Type B pancreatic cell (in vitro differentiated cells): ENCODE data around the gene CRY1. TPM values are rescaled to one million over a fixed set of nuclear protein-coding genes. Genes with fewer than 3 reads are reported as not detected.
"Not testable (repeated sequence)": the region's sequence is repeated elsewhere in the genome, so short reads cannot be mapped to it uniquely, and the experiment has no call there.

Experiments
- DNase-seq: peaks from one replicate; pipeline ENCODE4 v3.0.0; 2021; ENCODE audit warnings: mixed read lengths; ENCODE audit not compliant: unreplicated experiment; ENCODE audit errors: extremely low spot score
- H3K27ac Mint-ChIP-seq: 2 replicates; pipeline ENCODE4 v1.8.0; 2021; ENCODE audit warnings: mild to moderate bottlenecking, mixed read lengths
- H3K27me3 Mint-ChIP-seq: 2 replicates; pipeline ENCODE4 v1.8.0; 2021; ENCODE audit warnings: mixed read lengths
- H3K36me3 Mint-ChIP-seq: 2 replicates; pipeline ENCODE4 v1.8.0; 2021; ENCODE audit warnings: mixed read lengths
- H3K4me1 Mint-ChIP-seq: one replicate; pipeline ENCODE4 v1.8.0; 2021; ENCODE audit warnings: mixed read lengths; ENCODE audit not compliant: unreplicated experiment
- H3K4me3 Mint-ChIP-seq: 2 replicates; pipeline ENCODE4 v1.8.0; 2021; ENCODE audit warnings: mild to moderate bottlenecking, mixed read lengths
- H3K9me3 Mint-ChIP-seq: 2 replicates; pipeline ENCODE4 v1.8.0; 2021; ENCODE audit warnings: mixed read lengths
- total RNA-seq: library from RNA; stranded (reverse); gene quantifications from 2 replicates; pipeline ENCODE4 v1.2.1, GENCODE V29; 2021; ENCODE audit warnings: low replicate concordance
- TF ChIP-seq, protein P1 (sequence below): fragments of 200-600 bp; sonication (generic); conservative IDR thresholded peaks from 2 replicates; pipeline ENCODE4 v1.5.0; 2021; ENCODE audit warnings: antibody characterized with exemption, mild to moderate bottlenecking

The CRY1 gene
- total RNA-seq, 1 donor from 2014 or later: 23.9 TPM

DNA sequence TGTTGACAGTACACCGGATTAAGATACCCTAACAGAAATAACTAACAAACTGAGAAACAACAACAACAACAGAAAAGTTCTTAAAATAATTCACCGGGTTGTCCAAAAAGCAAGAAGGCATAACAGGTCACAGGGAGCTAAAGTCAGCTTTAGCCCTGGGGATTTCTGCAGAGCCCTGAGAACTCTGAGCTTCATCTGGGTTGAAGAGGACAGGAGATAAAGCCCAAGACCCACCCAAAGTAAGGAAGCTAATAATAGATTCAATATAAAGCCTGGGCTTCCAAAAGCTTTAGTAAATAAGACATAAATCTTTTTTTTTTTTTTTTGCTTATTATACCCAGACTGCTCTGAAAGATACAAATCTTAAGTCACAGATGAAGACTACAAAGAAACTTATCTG lies 62.3 kb downstream of the CRY1 start:
- Mint-ChIP-seq H3K9me3 (no peaks in the 10 kb centered on the region), H3K27ac (no peak overlapping the region), H3K4me1 (peaks cover 20% of the 10 kb centered on the region), H3K4me3 (no peak overlapping the region), H3K36me3 (no peaks in the 10 kb centered on the region), H3K27me3 (no peaks in the 10 kb centered on the region)
- DNase-seq: no peak
- TF ChIP-seq, protein P1, sequence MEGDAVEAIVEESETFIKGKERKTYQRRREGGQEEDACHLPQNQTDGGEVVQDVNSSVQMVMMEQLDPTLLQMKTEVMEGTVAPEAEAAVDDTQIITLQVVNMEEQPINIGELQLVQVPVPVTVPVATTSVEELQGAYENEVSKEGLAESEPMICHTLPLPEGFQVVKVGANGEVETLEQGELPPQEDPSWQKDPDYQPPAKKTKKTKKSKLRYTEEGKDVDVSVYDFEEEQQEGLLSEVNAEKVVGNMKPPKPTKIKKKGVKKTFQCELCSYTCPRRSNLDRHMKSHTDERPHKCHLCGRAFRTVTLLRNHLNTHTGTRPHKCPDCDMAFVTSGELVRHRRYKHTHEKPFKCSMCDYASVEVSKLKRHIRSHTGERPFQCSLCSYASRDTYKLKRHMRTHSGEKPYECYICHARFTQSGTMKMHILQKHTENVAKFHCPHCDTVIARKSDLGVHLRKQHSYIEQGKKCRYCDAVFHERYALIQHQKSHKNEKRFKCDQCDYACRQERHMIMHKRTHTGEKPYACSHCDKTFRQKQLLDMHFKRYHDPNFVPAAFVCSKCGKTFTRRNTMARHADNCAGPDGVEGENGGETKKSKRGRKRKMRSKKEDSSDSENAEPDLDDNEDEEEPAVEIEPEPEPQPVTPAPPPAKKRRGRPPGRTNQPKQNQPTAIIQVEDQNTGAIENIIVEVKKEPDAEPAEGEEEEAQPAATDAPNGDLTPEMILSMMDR: no peak

DNA sequence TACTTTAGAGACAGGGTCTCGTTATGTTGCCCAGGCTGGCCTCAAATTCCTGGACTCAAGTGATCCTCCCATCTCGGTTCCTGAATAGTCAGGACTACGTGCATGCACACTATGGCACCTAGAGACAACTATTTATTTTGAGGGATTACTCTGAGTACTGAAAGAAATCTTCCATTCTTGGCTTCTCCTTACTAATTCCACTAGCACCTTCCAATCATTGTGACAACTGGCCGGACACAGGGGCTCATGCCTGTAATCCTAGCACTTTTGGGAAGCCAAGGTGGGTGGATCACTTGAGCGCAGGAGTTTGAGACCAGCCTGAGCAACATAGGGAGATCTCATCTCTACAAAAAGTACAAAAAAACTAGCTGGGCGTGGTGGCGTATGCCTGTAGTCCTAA lies 64.3 kb downstream of the CRY1 start:
- no peak for DNase-seq
- no peak overlapping the region for H3K4me3 Mint-ChIP-seq
- TF ChIP-seq, protein P1: no peak
- H3K4me1 Mint-ChIP-seq: peaks cover 20% of the 10 kb centered on the region
- peak overlapping the region; percentile 87 for H3K27ac Mint-ChIP-seq
- H3K9me3 Mint-ChIP-seq: no peaks in the 10 kb centered on the region
- H3K27me3 Mint-ChIP-seq: no peaks in the 10 kb centered on the region
- H3K36me3 Mint-ChIP-seq: no peaks in the 10 kb centered on the region

DNA sequence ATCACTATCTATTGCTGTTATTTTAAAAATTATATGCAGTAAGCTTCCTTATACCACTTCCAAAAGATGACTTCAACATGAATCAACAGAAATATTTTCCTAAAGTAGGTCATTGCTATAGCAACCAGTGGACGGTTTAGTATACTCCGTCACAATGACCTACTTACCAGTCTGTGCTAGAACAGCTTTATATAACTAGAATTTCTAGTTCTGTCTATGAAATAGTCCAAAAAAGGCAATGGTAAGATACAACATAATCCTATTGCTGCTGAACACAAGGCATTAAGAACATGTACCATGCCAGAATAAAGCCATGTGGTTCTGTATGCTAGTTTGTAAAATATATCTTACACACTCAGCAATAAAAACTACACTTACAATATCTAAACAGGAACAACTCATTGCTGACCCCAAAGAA lies 65.7 kb downstream of the CRY1 start:
- peaks cover 20% of the 10 kb centered on the region for H3K4me1 Mint-ChIP-seq
- H3K36me3 Mint-ChIP-seq: no peaks in the 10 kb centered on the region
- H3K27ac Mint-ChIP-seq: peak overlapping the region; percentile 99
- H3K4me3 Mint-ChIP-seq: peak overlapping the region; percentile 75
- TF ChIP-seq, protein P1: no peak
- no peak for DNase-seq
- H3K9me3 Mint-ChIP-seq: no peaks in the 10 kb centered on the region
- no peaks in the 10 kb centered on the region for H3K27me3 Mint-ChIP-seq

DNA sequence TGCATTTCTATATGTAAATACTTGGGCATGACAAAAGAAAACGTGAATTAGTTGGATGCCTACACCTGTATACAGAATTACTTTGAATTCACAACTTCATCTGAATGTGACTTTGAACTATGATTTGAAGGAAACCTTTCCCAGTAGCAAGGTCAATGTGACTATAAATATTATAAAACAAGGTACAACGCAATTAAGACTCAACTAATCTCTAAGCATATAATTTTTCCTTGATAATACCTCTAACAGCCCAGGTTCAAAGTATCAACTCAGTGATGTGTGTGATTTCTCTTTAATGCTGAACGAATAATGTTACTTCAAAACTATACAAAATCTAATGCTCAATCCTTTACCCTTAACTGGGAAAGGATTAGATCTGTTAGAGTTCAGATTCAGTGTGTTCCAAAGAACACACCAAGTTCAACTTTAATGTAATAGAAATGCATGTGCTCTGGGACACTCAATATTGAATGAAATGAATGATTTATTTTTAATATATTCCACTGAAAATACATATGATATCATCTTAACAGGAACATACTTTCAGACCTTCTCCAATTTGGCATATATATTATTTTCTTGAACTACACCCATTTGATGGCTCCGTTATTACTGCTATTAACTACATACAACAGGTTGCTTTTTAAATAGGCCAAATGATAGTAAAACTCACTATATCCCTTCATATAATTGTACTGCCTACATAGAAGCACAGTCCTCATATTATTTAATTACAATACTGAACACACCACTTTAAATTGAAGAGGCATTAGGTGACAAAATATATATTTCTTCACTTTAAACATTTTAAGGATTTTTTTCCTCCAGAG lies 66.3 kb downstream of the CRY1 start:
- DNase-seq: no peak
- Mint-ChIP-seq H3K4me1 (peaks cover 20% of the 10 kb centered on the region), H3K9me3 (no peaks in the 10 kb centered on the region), H3K4me3 (peak overlapping the region; percentile 75), H3K27ac (peak overlapping the region; percentile 99), H3K36me3 (no peaks in the 10 kb centered on the region), H3K27me3 (no peaks in the 10 kb centered on the region)
- TF ChIP-seq, protein P1: no peak

DNA sequence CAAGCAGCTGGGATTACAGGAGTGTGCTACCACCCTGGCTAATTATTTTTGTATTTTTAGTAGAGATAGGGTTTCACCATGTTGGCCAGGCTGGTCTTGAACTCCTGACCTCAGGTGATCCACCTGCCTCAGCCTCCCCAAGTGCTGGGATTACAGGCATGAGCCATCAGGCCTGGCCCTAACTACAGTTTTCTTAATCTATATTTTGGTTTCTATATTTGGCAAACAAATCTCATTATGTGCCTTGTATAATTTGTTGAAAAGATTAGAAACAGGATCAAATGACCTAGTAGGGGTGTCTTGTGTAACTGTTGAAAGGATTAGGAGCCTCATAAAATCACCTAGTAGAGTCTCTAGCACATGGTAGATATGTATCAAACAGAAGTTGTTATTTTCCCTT lies 67.0 kb downstream of the CRY1 start:
- H3K4me1 Mint-ChIP-seq: peaks cover 20% of the 10 kb centered on the region
- not testable (repeated sequence) for H3K27me3 Mint-ChIP-seq, H3K4me3 Mint-ChIP-seq, H3K9me3 Mint-ChIP-seq, H3K36me3 Mint-ChIP-seq, DNase-seq
- H3K27ac Mint-ChIP-seq: peak overlapping the region; percentile 99

DNA sequence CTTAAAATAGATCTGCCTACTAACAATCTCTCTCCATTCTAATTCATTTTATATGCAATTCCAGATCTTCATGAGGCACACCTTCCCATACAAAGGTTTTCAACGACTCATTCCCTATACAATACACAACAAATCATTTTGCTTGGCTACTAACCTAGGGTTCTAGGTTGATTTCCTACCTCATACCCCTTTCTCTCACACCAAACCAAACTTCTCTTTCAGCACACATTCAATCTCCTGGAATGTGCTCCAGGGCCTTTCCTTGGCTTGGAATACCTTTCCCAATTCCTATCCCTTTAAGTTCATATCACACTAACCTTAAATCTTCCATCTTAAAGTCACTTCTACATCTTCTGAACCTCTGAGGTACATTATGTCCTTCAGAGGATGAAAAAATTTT lies 67.7 kb downstream of the CRY1 start:
- Mint-ChIP-seq H3K27me3 (no peaks in the 10 kb centered on the region), H3K36me3 (no peaks in the 10 kb centered on the region), H3K4me3 (no peak overlapping the region), H3K9me3 (no peaks in the 10 kb centered on the region), H3K4me1 (peaks cover 20% of the 10 kb centered on the region), H3K27ac (no peak overlapping the region)
- no peak for DNase-seq
- TF ChIP-seq, protein P1: no peak
